GM12878 (cell line): Measurements from ENCODE around the gene EXD3.
A peak's percentile ranks its signal among the peaks of the same experiment; 100 is the strongest.

Source experiments
- CHD1 ChIP-seq: IDR thresholded peaks from 2 replicates; pipeline ENCODE4 v1.6.1; 2012; ENCODE audit warnings: low read depth, low read length, improper control_type of control experiment
- EP300 ChIP-seq, 2 experiments: fragments of 150-350 bp in 1 of 2; IDR thresholded peaks; 2 replicates each; pipeline ENCODE4 v1.6.1; 2011 to 2012; ENCODE audit warnings: low read depth in 2 of 2, low read length in 2 of 2, borderline replicate concordance in 1 of 2, improper control_type of control experiment in 1 of 2, inconsistent platforms in 1 of 2; ENCODE audit not compliant: control insufficient read depth in 1 of 2
- NFXL1 ChIP-seq: fragments of 450-650 bp; IDR thresholded peaks from 2 replicates; pipeline ENCODE4 v1.6.1; 2017; ENCODE audit warnings: antibody characterized with exemption, mild to moderate bottlenecking, borderline replicate concordance
- POLR2A ChIP-seq: IDR thresholded peaks from 2 replicates; pipeline ENCODE4 v1.6.1; 2011; ENCODE audit warnings: low read depth, mild to moderate bottlenecking, low read length
- RCOR1 ChIP-seq: conservative IDR thresholded peaks from 2 replicates; pipeline ENCODE4 v1.6.1; 2012; ENCODE audit warnings: low read depth, low read length, improper control_type of control experiment
- SIN3A ChIP-seq: IDR thresholded peaks from 2 replicates; pipeline ENCODE4 v1.6.1; 2012; ENCODE audit warnings: low read depth, low read length, improper control_type of control experiment
- SREBF1 ChIP-seq: IDR thresholded peaks from 2 replicates; pipeline ENCODE4 v1.6.1; 2012; ENCODE audit warnings: mild to moderate bottlenecking, low read length
- SUZ12 ChIP-seq: fragments of 200-600 bp; sonication (generic); IDR thresholded peaks from one replicate; pipeline ENCODE4 v1.6.1; 2018; ENCODE audit warnings: antibody characterized with exemption, mild to moderate bottlenecking; ENCODE audit not compliant: unreplicated experiment
- TCF7 ChIP-seq: IDR thresholded peaks from 2 replicates; pipeline ENCODE4 v1.6.1; 2014; ENCODE audit warnings: antibody characterized with exemption, borderline replicate concordance
- TF ChIP-seq, protein P1 (sequence below): fragments of 450-650 bp; IDR thresholded peaks from 2 replicates; pipeline ENCODE4 v1.6.1; 2016; ENCODE audit warnings: mild to moderate bottlenecking
- TF ChIP-seq, protein P2 (sequence below), 3 experiments: IDR thresholded peaks in 2 of 3; conservative IDR thresholded peaks in 1 of 3; 2 replicates each; pipeline ENCODE4 v1.5.1; 2011; ENCODE audit warnings: low read depth in 3 of 3, low read length in 3 of 3, mild to moderate bottlenecking in 3 of 3, control low read depth in 2 of 3, moderate library complexity in 2 of 3, inconsistent platforms in 1 of 3, mixed read lengths in 1 of 3; ENCODE audit not compliant: control insufficient read depth in 2 of 3, insufficient read depth in 1 of 3; ENCODE audit errors: extremely low read depth in 1 of 3
- TF ChIP-seq, protein P3 (sequence below): IDR thresholded peaks from 2 replicates; pipeline ENCODE4 v1.6.1; 2012; ENCODE audit warnings: low read length, inconsistent platforms

- TF ChIP-seq SREBF1 (no peak), SIN3A (no peak), RCOR1 (no peak), EP300 (IDR thresholded peaks at IDR 0.05; ENCODE audit: borderline replicate concordance in 1 of 2, control insufficient read depth in 1 of 2, low read depth in 2 of 2, low read length in 2 of 2) (0 out of 4 replicates have a peak, but pooled peaks of 1 of the 2 experiments have one; percentile 17), CHD1 (no peak), TCF7 (no peak), NFXL1 (no peak), POLR2A (no peak), SUZ12 (no peak)
- TF ChIP-seq, protein P1, sequence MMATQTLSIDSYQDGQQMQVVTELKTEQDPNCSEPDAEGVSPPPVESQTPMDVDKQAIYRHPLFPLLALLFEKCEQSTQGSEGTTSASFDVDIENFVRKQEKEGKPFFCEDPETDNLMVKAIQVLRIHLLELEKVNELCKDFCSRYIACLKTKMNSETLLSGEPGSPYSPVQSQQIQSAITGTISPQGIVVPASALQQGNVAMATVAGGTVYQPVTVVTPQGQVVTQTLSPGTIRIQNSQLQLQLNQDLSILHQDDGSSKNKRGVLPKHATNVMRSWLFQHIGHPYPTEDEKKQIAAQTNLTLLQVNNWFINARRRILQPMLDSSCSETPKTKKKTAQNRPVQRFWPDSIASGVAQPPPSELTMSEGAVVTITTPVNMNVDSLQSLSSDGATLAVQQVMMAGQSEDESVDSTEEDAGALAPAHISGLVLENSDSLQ = no peak
- TF ChIP-seq, protein P2, sequence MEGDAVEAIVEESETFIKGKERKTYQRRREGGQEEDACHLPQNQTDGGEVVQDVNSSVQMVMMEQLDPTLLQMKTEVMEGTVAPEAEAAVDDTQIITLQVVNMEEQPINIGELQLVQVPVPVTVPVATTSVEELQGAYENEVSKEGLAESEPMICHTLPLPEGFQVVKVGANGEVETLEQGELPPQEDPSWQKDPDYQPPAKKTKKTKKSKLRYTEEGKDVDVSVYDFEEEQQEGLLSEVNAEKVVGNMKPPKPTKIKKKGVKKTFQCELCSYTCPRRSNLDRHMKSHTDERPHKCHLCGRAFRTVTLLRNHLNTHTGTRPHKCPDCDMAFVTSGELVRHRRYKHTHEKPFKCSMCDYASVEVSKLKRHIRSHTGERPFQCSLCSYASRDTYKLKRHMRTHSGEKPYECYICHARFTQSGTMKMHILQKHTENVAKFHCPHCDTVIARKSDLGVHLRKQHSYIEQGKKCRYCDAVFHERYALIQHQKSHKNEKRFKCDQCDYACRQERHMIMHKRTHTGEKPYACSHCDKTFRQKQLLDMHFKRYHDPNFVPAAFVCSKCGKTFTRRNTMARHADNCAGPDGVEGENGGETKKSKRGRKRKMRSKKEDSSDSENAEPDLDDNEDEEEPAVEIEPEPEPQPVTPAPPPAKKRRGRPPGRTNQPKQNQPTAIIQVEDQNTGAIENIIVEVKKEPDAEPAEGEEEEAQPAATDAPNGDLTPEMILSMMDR (IDR thresholded peaks at IDR 0.05 in 2 of 3, conservative IDR thresholded peaks at IDR 0.05 in 1 of 3; ENCODE audit: control insufficient read depth in 2 of 3, extremely low read depth in 1 of 3, insufficient read depth in 1 of 3, low read depth in 3 of 3, low read length in 3 of 3) = peak in 2 of 3 experiments; percentile 11 to 35; a peak in 4 of 6 replicates
- TF ChIP-seq, protein P3, sequence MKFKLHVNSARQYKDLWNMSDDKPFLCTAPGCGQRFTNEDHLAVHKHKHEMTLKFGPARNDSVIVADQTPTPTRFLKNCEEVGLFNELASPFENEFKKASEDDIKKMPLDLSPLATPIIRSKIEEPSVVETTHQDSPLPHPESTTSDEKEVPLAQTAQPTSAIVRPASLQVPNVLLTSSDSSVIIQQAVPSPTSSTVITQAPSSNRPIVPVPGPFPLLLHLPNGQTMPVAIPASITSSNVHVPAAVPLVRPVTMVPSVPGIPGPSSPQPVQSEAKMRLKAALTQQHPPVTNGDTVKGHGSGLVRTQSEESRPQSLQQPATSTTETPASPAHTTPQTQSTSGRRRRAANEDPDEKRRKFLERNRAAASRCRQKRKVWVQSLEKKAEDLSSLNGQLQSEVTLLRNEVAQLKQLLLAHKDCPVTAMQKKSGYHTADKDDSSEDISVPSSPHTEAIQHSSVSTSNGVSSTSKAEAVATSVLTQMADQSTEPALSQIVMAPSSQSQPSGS = no peak
These were observed 38.9 kb upstream of the EXD3 start for GRCh38 chr9:137461663-137462395.
